HEK293 (cell line): ENCODE results near the gene USP13.

Source experiments
- CTCF ChIA-PET: fragments of 350-600 bp; formaldehyde crosslinking; extraction: SDS; loops from one replicate; lab custom pipeline; 2021; ENCODE audit warnings: antibody characterized with exemption; lab: Yijun Ruan, JAX
- POLR2A ChIA-PET: fragments of 300-600 bp; formaldehyde crosslinking; extraction: SDS; loops from one replicate; lab custom pipeline; 2020; ENCODE audit warnings: antibody characterized with exemption, inconsistent platforms; lab: Yijun Ruan, JAX
- H3K27ac ChIP-seq: fragments of 200-500 bp; sonication (Bioruptor generic); 2 replicates; pipeline ENCODE4 v1.5.1; 2014; ENCODE audit warnings: low read depth, low read length, control low read depth, inconsistent platforms; ENCODE audit errors: extremely low read depth
- H3K36me3 ChIP-seq, 2 experiments: fragments of 200-500 bp in 1 of 2; sonication (Bioruptor generic) in 1 of 2; 1 replicate in 1 of 2; 2 replicates in 1 of 2; pipeline ENCODE4 v1.5.1; 2014 to 2017; ENCODE audit warnings: inconsistent platforms in 2 of 2, low read length in 2 of 2; ENCODE audit not compliant: control insufficient read depth in 2 of 2, insufficient read depth in 1 of 2
- H3K4me1 ChIP-seq: fragments of 200-500 bp; sonication (Bioruptor generic); 2 replicates; pipeline ENCODE4 v1.5.1; 2014; ENCODE audit warnings: mild to moderate bottlenecking, low read length, inconsistent platforms; ENCODE audit not compliant: control insufficient read depth, insufficient read depth
- H3K4me3 ChIP-seq: 2 replicates; pipeline ENCODE4 v1.5.1; 2011; ENCODE audit warnings: low read depth, mild to moderate bottlenecking, control low read depth, low read length, moderate library complexity
- H3K9me3 ChIP-seq: fragments of 200-500 bp; sonication (Bioruptor generic); 2 replicates; pipeline ENCODE4 v1.5.1; 2014; ENCODE audit warnings: low read depth, low read length, inconsistent platforms; ENCODE audit not compliant: control insufficient read depth, insufficient read depth
- AEBP2 ChIP-seq: fragments of 450-650 bp; formaldehyde crosslinking; IDR thresholded peaks from 2 replicates; pipeline ENCODE4 v1.5.1; 2016; ENCODE audit warnings: missing biosample characterization, missing genetic modification characterization, borderline replicate concordance
- CTCF ChIP-seq: fragments of 450-650 bp; formaldehyde crosslinking; IDR thresholded peaks from 2 replicates; pipeline ENCODE4 v1.5.1; 2016; ENCODE audit warnings: missing biosample characterization, missing genetic modification characterization
- KLF8 ChIP-seq: fragments of 450-650 bp; formaldehyde crosslinking; IDR thresholded peaks from 2 replicates; pipeline ENCODE4 v1.5.1; 2016; ENCODE audit warnings: missing biosample characterization, missing genetic modification characterization
- YY1 ChIP-seq: fragments of 450-650 bp; formaldehyde crosslinking; IDR thresholded peaks from 2 replicates; pipeline ENCODE4 v1.5.1; 2018; ENCODE audit warnings: missing biosample characterization, missing genetic modification characterization
- ZNF2 ChIP-seq: fragments of 450-650 bp; formaldehyde crosslinking; IDR thresholded peaks from 2 replicates; pipeline ENCODE4 v1.5.1; 2016; ENCODE audit warnings: missing biosample characterization, missing genetic modification characterization
- ZNF214 ChIP-seq: fragments of 450-650 bp; formaldehyde crosslinking; IDR thresholded peaks from 2 replicates; pipeline ENCODE4 v1.5.1; 2017; ENCODE audit warnings: missing biosample characterization, mild to moderate bottlenecking, missing genetic modification characterization, borderline replicate concordance
- ZNF26 ChIP-seq: fragments of 450-650 bp; formaldehyde crosslinking; IDR thresholded peaks from 2 replicates; pipeline ENCODE4 v1.5.1; 2016; ENCODE audit warnings: missing biosample characterization, missing genetic modification characterization
- ZNF311 ChIP-seq: fragments of 450-650 bp; formaldehyde crosslinking; IDR thresholded peaks from 2 replicates; pipeline ENCODE4 v1.5.1; 2017; ENCODE audit warnings: missing biosample characterization, missing genetic modification characterization, borderline replicate concordance
- ZNF394 ChIP-seq: fragments of 450-650 bp; formaldehyde crosslinking; IDR thresholded peaks from 2 replicates; pipeline ENCODE4 v1.5.1; 2016; ENCODE audit warnings: missing biosample characterization, missing genetic modification characterization, mild to moderate bottlenecking, moderate library complexity, borderline replicate concordance
- ZNF488 ChIP-seq: fragments of 450-650 bp; formaldehyde crosslinking; IDR thresholded peaks from 2 replicates; pipeline ENCODE4 v1.5.1; 2016; ENCODE audit warnings: missing biosample characterization, missing genetic modification characterization
- ZNF510 ChIP-seq: fragments of 450-650 bp; formaldehyde crosslinking; IDR thresholded peaks from 2 replicates; pipeline ENCODE4 v1.5.1; 2018; ENCODE audit warnings: mild to moderate bottlenecking, missing genetic modification characterization, missing biosample characterization; ENCODE audit not compliant: insufficient replicate concordance
- ZNF610 ChIP-seq: fragments of 450-650 bp; formaldehyde crosslinking; IDR thresholded peaks from 2 replicates; pipeline ENCODE4 v1.5.1; 2016; ENCODE audit warnings: missing biosample characterization, missing genetic modification characterization, borderline replicate concordance
- ZNF654 ChIP-seq: fragments of 450-650 bp; formaldehyde crosslinking; IDR thresholded peaks from 2 replicates; pipeline ENCODE4 v1.5.1; 2016; ENCODE audit warnings: low read depth, missing biosample characterization, missing genetic modification characterization
- ZNF660 ChIP-seq: fragments of 450-650 bp; IDR thresholded peaks from 2 replicates; pipeline ENCODE4 v1.5.1; 2018; ENCODE audit warnings: missing biosample characterization, mild to moderate bottlenecking, missing genetic modification characterization

Gene USP13

GRCh38 chr3:179766416-179767133 lies 113.7 kb downstream of the USP13 start:
- Histone ChIP-seq H3K4me1 (no peaks in the 10 kb centered on the region), H3K4me3 (no peak overlapping the region), H3K36me3 (peaks cover 0 to 50% of the 10 kb centered on the region in 2 experiments; a peak in 2 of 3 replicates), H3K27ac (no peak overlapping the region), H3K9me3 (no peaks in the 10 kb centered on the region)
- no peak for TF ChIP-seq ZNF610 (tag by site-specific recombination)
- TF ChIP-seq AEBP2 (tag by site-specific recombination), result no peak
- no peak for TF ChIP-seq ZNF394
- no peak for TF ChIP-seq ZNF26 (tag by site-specific recombination)
- no peak for TF ChIP-seq ZNF311 (tag by site-specific recombination)
- no peak for TF ChIP-seq YY1 (tag by site-specific recombination)
- no peak for TF ChIP-seq KLF8
- TF ChIP-seq ZNF660, result no peak
- TF ChIP-seq ZNF488, result no peak
- no peak for TF ChIP-seq ZNF510 (tag by site-specific recombination)
- POLR2A ChIA-PET, result no interaction called here
- CTCF ChIA-PET, result interaction anchor here (0.6 to 1.4 kb wide), 3 partner anchors 74 to 209 kb away, joined by 3 to 8 read pairs (median 3); no protein-coding TSS in a partner anchor

GRCh38 chr3:179768080-179768479 lies 115.2 kb downstream of the USP13 start:
- ChIA-PET POLR2A (no interaction called here), CTCF (interaction anchor here (0.5 to 1.4 kb wide), 12 partner anchors 18 to 194 kb away, joined by 3 to 7 read pairs (median 3); no protein-coding TSS in a partner anchor)
- TF ChIP-seq ZNF214, result no peak
- TF ChIP-seq ZNF2 (tag by site-specific recombination), result 0 out of 2 replicates have a peak, but pooled peaks have one; percentile 40
- TF ChIP-seq ZNF654 (tag by site-specific recombination), result peak; percentile 57
- TF ChIP-seq CTCF (tag by site-specific recombination), result peak; percentile 32; the same call in 1 of the 2 replicates
- Histone ChIP-seq H3K36me3 (peaks cover 0 to 50% of the 10 kb centered on the region in 2 experiments; a peak in 1 of 3 replicates), H3K4me3 (no peak overlapping the region), H3K4me1 (no peaks in the 10 kb centered on the region), H3K27ac (no peak overlapping the region), H3K9me3 (no peaks in the 10 kb centered on the region)
